Liver (tissue), 2 donors: ENCODE data around the gene SLC35E3.

Experiments
- JUND ChIP-seq, 2 donors: IDR thresholded peaks; 2 replicates each; pipeline ENCODE4 v1.6.1; 2016; ENCODE audit warnings: antibody characterized with exemption in 2 of 2
- MAX ChIP-seq: IDR thresholded peaks from 2 replicates; pipeline ENCODE4 v1.6.1; 2016; ENCODE audit warnings: antibody characterized with exemption
- RAD21 ChIP-seq, 2 donors: IDR thresholded peaks; 2 replicates each; pipeline ENCODE4 v1.6.1; 2016; ENCODE audit warnings: antibody characterized with exemption in 2 of 2, mild to moderate bottlenecking in 2 of 2
- donor health status: healthy.

GRCh38 chr12:68785358-68785757 lies 39.4 kb downstream of the SLC35E3 start:
- TF ChIP-seq MAX (no peak), RAD21 (IDR thresholded peaks at IDR 0.05) (no peak), JUND (IDR thresholded peaks at IDR 0.05) (no peak)
